ENCODE data around the gene ADAM17. TPM values are rescaled to one million over a fixed set of nuclear protein-coding genes. Genes with fewer than 3 reads are reported as not detected.
A peak's percentile ranks its signal among the peaks of the same experiment; 100 is the strongest.

The ADAM17 gene
- total RNA-seq, 4 donors from 2014 or later, result 26.9 to 39.4 (median 31.3) TPM

DNA sequence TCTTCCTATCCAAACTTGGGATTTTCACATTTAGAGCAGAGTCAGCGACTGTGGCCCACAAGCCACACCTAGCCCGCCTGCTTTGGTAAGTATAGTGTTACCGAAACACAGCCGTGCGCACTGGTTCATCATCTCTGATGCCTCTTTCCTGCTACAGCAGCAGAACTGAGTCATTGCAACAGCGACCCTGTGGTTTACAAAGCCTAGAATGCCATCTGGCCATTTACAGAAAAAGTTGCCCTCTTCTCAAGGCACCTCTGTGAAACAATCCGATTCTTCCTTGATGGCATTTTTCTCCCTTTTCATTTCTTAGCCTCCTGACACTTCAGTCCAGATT, 92.0 kb downstream of the ADAM17 start:
- TF ChIP-seq, protein P1, sequence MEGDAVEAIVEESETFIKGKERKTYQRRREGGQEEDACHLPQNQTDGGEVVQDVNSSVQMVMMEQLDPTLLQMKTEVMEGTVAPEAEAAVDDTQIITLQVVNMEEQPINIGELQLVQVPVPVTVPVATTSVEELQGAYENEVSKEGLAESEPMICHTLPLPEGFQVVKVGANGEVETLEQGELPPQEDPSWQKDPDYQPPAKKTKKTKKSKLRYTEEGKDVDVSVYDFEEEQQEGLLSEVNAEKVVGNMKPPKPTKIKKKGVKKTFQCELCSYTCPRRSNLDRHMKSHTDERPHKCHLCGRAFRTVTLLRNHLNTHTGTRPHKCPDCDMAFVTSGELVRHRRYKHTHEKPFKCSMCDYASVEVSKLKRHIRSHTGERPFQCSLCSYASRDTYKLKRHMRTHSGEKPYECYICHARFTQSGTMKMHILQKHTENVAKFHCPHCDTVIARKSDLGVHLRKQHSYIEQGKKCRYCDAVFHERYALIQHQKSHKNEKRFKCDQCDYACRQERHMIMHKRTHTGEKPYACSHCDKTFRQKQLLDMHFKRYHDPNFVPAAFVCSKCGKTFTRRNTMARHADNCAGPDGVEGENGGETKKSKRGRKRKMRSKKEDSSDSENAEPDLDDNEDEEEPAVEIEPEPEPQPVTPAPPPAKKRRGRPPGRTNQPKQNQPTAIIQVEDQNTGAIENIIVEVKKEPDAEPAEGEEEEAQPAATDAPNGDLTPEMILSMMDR (IDR thresholded peaks at IDR 0.05), result no peak
- no peak for TF ChIP-seq POLR2A (IDR thresholded peaks at IDR 0.05)
- H3K4me1 ChIP-seq, result peaks cover 10 to 40% of the 10 kb centered on the region in 2 donors
- 77 to 82% methylated on average over 7 of the region's 7 CpGs for WGBS, 2 donors
- H3K27ac ChIP-seq, result peak overlapping the region in 1 of 3 donors; percentile 41
- H3K36me3 ChIP-seq, result no peaks in the 10 kb centered on the region
- intact Hi-C loops (cut with DNase I), result no loop called here
- no peaks in the 10 kb centered on the region for H3K9me3 ChIP-seq
- no peak for DNase-seq
- H3K4me3 ChIP-seq (replicated peaks in 1 of 3), result no peak overlapping the region
- H3K27me3 ChIP-seq, result no peaks in the 10 kb centered on the region

DNA sequence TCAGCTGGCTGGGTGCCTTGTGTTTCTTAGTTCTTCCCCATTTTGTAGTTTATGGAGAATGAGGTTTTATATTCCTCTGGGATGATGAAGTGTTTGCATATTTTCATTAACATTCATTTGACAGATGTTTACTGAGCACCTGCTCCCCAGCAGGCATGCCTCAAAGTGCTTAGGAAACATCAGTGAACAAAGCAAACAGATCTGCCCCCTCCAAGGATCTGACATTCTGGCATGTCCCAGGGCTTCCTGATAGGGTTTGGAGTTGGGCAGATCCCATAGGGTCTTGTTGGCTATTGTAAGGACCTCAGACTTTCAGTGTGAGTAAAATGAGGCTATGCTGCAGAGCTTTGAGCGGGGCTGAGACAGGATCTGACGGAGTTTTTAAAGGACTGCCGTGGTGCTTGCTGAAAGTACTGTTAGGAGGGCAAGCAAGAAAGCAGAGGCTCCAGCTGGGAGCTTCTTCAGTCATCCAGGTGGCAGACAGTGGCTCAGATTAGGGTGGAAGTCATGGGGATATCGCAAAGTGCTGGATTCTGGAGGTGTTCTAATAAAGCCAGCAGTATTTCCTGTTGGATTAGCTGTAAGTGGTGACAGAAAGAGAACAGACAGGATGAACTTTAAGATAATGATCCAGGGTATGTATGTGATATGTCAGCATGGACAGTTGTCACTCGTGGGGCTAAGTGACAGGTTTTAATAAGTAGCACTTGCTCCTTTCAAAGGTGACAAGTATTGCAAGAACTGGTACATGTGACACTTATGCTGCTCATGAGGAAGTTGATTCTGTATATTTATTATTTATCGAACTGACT, 92.5 kb downstream of the ADAM17 start:
- Histone ChIP-seq H3K9me3 (no peaks in the 10 kb centered on the region), H3K27ac (peak overlapping the region; percentile 15 to 41 (median 35)), H3K4me1 (peaks cover 8 to 35% of the 10 kb centered on the region in 2 donors), H3K4me3 (replicated peaks in 1 of 3) (no peak overlapping the region), H3K27me3 (no peaks in the 10 kb centered on the region), H3K36me3 (peaks cover 0 to 4% of the 10 kb centered on the region in 2 donors)
- peak in 1 of 2 donors; percentile 28 for DNase-seq
- TF ChIP-seq POLR2A (IDR thresholded peaks at IDR 0.05), result no peak
- TF ChIP-seq, protein P1 (IDR thresholded peaks at IDR 0.05), result no peak
- intact Hi-C loops (cut with DNase I), result no loop called here
- WGBS, 2 donors, result 83% methylated on average over 6 of the region's 6 CpGs

DNA sequence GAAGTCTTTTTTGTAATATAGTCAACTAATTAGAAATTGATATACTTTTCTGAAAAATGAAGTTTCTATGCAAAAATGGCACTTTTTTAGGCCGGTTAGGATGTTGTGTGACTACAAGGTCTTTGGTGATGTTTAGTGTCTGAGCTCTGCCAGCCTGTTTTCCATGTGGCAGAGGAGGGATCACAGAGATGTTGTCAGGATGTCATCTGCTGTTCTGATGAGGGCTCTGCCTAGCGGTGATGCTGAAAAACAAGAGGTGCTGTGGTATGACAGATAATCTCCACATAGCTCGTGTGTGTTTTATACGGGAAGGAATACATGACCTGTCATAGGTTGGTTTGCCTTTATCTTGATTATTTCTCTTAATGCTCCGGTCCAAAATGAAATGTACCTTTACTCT, 93.3 kb downstream of the ADAM17 start:
- Histone ChIP-seq H3K27ac (no peak overlapping the region), H3K9me3 (no peaks in the 10 kb centered on the region), H3K4me3 (replicated peaks in 1 of 3) (no peak overlapping the region), H3K4me1 (peaks cover 5 to 30% of the 10 kb centered on the region in 2 donors), H3K36me3 (peaks cover 0 to 5% of the 10 kb centered on the region in 2 donors), H3K27me3 (no peaks in the 10 kb centered on the region)
- DNase-seq, result no peak
- WGBS, 2 donors, result 85 to 94% methylated on average over 5 of the region's 5 CpGs
- intact Hi-C loops (cut with DNase I), result no loop called here
- TF ChIP-seq, protein P1 (IDR thresholded peaks at IDR 0.05), result no peak
- no peak for TF ChIP-seq POLR2A (IDR thresholded peaks at IDR 0.05)

DNA sequence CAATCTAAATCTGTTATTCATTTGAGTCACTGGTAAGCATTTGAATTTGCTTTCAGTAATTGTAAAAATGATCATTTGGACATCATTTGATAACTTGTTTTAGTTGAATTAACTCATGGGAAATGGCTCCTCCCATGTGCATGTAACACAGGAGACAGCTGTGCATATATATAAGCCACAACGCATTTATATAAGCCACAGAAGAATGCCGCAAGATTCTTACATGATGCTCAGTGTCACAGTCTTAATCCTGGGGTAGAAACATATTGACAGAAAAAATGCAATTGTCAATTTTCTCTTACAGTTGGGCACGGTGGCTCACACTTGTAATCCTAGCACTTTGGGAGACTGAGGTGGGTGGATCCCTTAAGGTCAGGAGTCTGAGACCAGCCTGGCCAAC, 94.6 kb downstream of the ADAM17 start:
- H3K9me3 ChIP-seq, result no peaks in the 10 kb centered on the region
- WGBS, 2 donors, result 91 to 98% methylated on average over 3 of the region's 3 CpGs
- H3K27ac ChIP-seq, result no peak overlapping the region
- intact Hi-C loops (cut with DNase I), result no loop called here
- no peaks in the 10 kb centered on the region for H3K27me3 ChIP-seq
- no peak overlapping the region for H3K4me3 ChIP-seq (replicated peaks in 1 of 3)
- no peak for DNase-seq
- peaks cover 5 to 28% of the 10 kb centered on the region in 2 donors for H3K4me1 ChIP-seq
- no peak for TF ChIP-seq POLR2A (IDR thresholded peaks at IDR 0.05)
- TF ChIP-seq, protein P1 (IDR thresholded peaks at IDR 0.05), result no peak
- H3K36me3 ChIP-seq, result peaks cover 0 to 5% of the 10 kb centered on the region in 2 donors

DNA sequence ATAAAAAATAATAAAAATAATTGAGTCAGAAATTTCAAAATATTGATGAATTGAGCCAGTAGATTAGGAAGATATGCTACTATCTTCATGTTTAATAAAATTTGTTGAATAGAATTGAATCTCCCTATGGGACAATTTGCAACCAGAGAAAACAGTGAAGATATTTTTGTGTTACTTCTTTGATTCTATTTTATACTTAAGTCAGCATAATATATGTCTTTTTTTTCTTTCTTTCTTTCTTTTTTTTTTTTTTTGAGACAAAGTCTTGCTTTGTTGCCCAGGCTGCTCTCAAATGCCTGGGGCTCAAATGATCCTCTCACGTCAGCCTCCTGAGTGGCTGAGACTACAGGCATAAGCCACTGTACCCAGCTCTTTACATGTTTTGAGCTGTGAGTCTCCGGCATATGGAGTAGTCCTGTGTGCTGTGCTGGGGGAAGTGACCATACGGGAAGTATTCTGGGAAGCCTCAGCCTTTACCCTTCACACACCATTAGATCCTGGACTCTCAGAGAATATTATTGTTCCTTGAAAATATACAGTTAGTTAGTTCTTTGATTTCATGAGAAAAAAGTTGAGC, 95.1 kb downstream of the ADAM17 start:
- Histone ChIP-seq H3K4me1 (peaks cover 5 to 26% of the 10 kb centered on the region in 2 donors), H3K36me3 (peaks cover 0 to 5% of the 10 kb centered on the region in 2 donors), H3K4me3 (replicated peaks in 1 of 3) (no peak overlapping the region), H3K27me3 (no peaks in the 10 kb centered on the region), H3K9me3 (no peaks in the 10 kb centered on the region), H3K27ac (no peak overlapping the region)
- DNase-seq, result no peak
- no peak for TF ChIP-seq POLR2A (IDR thresholded peaks at IDR 0.05)
- TF ChIP-seq, protein P1 (IDR thresholded peaks at IDR 0.05), result no peak
- intact Hi-C loops (cut with DNase I), result no loop called here
- WGBS, 2 donors, result 93% methylated on average over 3 of the region's 3 CpGs
